HG03280 (cell line): ENCODE results near the gene UPK1B.

Experiments
- ATAC-seq: cut with Tn5 transposase; IDR thresholded peaks from one replicate; pipeline ENCODE4 v1.9.1; 2021; ENCODE audit warnings: mild to moderate bottlenecking, moderate library complexity; ENCODE audit not compliant: unreplicated experiment

The UPK1B gene

DNA sequence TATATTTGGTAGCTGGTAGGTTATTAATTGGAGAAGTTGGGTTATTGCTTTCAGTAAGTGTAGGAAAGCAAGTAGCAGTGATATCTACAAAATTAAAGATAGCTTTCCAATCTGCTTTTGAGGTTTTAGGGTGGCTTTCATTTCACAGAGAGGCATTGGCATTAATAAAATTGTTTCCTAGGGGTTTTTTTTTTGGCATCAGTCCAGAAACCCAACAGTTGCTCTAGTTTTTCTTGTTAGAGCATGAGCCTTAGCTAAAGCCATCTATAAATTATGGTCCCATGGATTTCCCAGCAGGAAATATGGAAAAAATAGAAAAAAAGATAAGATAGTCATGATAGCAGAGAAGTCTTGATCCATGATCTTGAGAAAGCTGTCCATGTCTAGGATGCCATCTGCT lies 70.3 kb downstream of the UPK1B start:
- no peak for ATAC-seq

DNA sequence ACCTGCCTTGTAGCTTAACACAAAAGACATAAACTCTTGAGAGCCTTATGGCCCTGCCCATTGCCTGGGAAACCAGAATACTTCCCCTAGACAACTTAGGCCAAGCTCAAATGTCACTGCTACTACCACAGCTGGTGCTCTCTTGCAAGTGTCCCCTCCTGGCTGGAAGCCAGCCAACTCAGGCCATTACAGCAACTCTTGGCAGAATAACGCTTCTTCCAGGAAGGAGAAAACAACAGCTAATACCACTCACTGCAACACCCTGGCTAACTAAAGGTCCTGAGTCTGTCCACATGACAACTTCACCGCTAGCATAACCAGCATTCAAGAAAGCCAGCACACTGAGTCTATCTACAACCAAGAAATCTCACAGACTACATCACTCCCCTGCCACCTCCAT lies 72.4 kb downstream of the UPK1B start:
- ATAC-seq: no peak
